NCI-H2227 (cell line): ENCODE results near the gene TMEM100.
A peak's percentile ranks its signal among the peaks of the same experiment; 100 is the strongest.

ENCODE experiments used
- DNase-seq: peaks from one replicate; lab custom pipeline; 2025; ENCODE audit not compliant: unreplicated experiment; lab: John Stamatoyannopoulos, UW

Gene TMEM100, protein sequence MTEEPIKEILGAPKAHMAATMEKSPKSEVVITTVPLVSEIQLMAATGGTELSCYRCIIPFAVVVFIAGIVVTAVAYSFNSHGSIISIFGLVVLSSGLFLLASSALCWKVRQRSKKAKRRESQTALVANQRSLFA

DNA sequence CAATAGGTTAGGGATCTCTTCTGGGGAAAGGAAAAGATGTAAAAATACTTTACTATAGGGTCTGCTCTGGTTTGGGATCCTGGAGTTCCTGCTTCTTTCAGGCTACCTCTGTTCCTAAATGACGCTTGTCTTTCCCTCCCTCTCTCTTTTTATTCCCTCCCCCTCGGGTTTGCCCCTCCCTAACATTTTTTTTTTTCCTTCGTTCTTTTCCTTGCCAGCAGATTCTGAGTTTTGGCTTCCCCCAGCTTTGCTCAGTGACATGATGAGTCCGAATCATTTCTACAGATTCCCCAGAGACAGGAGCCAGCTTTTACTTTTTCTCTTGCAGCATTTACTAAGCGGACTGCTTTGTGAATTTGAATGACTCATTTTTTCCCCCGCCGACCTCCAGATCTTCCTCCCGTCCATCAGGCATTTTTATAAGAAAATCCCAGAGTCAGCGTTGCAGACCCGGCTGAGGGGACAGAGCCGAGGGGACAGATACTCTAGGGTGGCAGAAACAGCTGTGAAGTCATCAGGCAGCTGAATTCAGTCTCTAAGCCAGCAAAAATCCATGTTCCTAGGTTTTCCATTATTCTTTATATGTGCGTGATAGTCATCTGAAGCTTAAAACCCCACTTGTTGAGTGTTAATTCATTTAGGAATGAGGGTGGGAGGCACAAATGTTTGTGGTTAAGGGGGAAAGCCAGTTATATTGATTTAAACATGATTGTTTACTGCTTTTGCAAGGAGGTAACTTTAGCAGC lies at the start of gene TMEM100:
Gene TMEM100 (minus strand): TSS at position 123 of the 746 bp plus-strand sequence. CDS start 1,794 bp downstream, outside the sequence.
- DNase-seq, result peak; percentile 49

DNA sequence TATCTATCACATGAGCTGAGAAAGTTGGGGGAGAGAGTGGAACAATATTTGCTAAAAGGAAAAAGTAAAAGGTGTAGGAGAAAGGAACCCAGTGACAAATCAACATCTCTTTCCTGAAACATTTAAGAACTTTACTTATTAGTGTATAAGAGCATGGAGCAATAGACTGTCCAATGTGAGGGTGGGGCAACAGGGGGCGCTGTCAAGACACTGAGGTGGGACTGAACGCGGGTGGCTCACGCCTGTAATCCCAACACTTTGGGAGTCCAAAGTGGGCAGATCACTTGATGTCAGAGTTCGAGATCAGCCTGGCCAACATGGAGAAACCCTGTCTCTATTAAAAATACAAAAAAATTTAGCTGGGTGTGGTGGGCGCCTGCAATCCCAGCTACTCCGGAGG lies 49.4 kb upstream of the TMEM100 start:
- no peak for DNase-seq

DNA sequence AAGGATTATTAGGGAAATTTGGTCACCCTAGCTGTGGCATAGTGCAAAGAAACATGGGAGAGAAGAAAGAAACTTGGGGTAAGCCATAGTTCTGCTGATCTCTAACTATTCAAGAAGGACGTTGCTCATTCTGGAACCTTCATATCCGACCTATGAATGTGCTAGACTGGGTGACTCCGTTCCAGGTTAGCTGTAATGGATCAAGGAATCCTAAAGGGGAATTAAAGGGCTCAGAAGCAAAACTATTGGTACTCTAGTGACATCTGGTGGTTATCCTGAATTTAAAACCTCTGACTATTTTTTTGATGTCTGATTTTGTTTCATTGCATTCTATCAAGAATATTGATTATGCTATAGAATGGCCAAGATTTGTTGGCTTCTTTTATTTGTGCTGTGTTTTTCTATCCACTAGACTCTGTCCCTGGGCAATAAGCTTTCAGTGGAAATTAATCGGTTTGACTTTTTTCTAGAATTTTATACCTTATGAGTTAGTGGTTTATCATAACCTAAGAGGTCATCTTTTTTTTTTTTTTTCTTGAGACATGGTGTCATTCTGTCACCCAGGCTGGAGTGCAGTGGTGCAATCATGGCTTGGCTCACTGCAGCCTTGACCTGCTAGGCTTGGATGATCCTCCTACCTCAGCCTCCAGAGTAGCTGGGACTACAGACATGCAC lies 47.7 kb upstream of the TMEM100 start:
- peak; percentile 60 for DNase-seq

DNA sequence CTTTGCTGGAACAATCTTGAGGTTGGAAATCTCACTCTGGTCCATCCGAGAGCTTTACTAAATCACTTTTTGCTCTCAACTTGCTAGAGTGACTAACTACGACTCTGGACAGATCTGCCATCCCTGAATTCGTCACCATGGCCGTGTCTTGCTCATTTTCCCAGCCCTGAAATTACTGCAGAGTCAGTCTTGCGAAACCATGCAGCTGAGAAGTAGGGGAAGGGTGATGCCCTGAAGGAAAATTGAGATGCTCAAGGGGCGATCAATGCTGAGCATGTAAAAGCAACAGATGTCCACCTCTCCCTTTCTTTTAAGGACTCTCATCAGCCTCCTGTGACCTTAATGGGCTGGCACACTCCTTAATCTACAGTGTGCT lies 46.9 kb upstream of the TMEM100 start:
- no peak for DNase-seq

DNA sequence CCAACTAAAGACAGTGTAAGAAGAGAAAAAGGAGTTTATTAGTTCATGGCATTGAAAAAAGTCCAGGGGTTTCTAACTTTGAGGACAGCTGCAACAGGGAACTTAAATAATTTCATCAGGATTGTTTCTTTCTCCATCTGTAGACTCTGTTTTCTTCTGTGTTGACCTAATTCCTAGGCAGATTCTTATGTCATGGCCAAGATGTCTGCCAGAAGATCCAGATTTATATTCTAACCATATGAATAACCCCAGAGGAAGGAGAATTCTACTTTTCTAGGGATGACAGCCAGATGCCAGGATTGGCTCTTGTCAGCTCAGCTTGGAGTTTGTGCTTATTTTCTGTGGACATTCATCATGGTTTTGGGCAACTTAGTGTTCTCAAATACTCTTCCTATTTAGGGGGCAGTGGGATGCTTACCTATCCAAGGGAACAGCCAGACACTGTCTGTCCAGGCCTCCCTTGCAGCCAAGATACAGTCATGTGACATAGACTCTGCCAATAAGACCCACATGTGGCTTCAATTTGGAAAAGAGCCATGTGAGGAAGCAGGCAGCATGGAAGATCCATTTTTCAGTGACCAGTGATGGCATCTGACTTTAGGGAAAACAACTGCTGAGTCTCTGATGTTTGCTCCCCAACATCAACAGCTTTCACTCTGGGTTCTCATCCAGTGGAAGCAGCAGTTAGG lies 46.4 kb upstream of the TMEM100 start:
- DNase-seq, result no peak

DNA sequence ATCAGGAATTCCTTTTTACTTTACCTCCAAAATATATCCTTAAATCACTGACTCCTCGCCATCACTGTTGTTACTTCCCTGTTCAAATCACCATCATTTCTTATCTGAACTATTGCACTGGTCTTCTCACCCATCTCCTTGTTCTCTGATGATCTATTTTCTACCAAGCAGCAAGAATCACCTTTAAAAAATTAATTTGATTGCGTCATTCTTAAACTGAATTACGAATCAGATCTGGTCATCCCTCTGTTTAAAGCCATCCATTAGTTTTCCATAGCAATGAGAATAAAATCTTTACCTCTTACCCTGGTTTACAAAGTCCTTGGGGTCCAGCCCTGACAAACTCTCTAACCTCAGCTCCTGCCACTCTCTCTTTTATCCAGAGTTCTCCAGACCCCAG lies 42.8 kb upstream of the TMEM100 start:
- no peak for DNase-seq

DNA sequence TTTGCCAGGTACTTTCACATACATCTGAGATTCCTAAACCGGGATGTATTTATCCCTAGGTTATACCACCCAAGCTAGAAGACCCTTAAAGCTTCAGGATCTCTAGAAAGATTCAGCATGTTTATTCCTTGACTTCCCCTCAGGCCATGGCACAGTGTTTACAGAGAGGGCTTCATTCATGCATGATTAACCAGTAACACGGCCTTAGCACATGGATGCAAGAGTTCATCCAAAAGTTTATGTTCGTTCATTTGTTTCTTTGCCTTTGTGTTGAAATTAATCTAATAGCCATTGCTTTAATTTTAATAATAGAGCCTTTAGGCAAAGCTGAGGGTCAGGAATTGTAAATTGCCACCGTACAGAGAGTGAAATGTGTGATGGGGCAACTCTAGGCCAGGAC lies 41.9 kb upstream of the TMEM100 start:
- no peak for DNase-seq

DNA sequence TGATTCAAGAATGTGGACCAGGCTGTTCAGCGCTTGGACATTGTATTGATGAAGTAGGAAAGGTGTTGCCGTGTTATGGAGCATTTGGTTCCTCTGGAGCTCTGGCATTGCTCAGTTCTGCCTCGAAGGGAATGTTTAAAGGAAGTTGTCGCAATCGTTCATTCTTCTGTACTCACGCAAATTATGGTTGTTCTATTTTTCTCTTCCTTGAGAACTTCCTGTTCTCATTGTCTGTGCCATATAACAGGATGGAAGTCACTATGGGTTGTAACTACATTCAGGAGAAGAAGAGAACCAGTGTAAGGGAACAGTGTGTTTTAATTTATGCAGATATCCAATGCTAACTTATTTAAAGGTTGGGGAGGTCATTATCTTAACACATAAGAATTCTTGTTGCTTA lies 41.2 kb upstream of the TMEM100 start:
- DNase-seq, result no peak

DNA sequence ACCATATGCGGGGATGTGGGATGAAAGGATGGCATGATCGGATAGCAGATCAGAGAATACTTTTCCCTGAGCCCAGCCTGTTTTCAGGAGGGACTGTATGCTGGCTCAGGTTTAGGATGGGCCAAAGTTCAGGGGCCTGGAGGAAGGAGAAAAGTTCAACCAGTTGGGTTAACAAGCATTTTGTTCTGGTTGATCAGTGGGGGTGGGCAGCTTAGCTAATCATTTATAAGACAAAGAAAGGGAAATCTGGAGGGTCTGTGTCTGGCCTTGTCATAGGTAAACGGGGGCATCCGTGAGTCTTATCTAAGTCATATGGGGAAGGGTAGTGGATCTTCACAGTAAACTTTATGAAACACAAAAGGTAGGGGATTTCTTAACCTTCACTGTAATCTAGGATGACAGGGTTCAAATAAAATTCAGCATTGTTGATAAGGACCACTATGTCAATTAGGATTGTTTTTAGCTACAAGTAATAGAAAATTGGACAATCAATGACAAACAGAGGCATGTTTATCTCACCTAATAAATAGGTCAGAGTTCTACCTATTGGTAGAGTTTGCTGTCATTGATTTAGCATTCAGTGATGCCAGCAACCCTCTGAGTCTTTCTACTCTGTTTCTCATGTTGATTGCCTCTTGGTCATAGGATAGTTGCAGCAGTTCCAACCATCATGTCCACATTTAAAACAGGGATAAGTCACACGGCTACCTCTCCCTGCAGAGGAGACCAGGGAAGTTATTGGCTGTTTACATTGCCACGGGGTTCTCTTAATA lies 39.6 kb upstream of the TMEM100 start:
- DNase-seq, result no peak

DNA sequence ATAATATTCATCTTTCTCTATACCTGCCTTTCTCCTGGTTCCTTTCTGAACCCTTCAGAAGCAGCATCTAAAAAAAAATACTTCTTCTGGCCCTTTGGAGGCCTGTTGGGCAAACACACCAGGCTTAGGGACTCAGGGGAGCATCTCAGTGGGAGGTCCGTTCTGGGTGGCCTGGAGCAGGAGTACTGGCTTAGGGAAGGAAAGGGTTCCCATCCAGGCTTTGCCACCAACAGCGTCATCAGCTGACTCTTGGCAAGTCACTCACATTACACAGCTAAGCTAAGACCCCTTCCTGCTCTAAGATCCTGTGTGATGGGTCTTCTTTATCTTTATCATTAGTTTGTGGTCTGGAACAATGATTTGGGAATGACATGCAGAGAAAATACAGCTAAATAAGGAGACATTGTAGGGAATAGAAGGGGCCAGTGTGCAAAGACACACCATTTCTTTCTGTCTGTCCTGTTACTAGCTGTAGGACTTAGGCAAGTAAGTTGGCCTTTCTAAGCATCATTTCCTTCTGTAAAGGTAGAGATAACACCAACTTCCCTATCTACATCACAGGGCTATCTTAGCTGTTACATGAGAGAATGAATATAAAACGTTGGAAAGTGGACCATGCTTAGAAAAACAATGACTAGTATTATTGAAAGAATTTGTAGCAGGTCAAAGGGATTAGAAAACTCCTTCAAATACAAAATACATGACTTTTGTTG lies 38.1 kb upstream of the TMEM100 start:
- DNase-seq, result no peak

DNA sequence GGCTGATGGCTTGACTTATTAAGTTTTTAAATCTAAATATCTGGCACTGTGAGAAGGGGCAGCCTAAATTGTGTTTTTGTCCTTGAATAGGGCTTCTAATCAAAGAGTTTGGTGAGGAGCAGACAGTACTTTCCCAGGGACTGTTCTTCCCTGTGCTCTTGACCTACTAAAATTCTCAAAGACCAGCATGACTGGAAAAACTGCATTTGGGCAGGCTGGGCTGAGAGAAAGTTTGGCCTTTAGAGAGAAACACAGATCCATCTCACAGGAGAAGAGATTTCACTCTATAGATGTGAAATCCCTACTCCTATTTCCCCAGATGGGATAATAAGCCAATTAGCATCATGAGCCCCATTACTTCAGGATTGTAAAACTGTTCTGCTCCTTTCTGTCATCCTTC lies 35.5 kb upstream of the TMEM100 start:
- no peak for DNase-seq

DNA sequence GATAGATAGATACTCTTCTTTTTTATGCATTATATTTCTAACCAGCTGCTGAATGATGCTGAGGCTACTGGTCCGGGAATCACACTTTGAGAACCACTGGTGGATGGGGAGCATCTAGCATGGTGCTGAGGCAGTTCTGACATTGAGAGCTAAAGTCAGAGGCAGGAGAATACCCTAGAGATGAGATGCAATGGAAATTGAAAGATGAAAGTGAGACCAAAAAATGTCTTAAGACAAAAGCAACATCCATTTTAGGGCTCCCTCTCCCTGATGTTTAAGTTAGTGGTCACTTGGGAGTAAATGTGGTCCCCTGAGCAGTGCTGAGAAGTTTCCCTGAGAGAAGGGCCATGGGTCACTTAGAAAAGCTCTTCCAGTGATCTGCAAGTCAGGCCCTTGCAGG lies 35.0 kb upstream of the TMEM100 start:
- DNase-seq, result no peak

DNA sequence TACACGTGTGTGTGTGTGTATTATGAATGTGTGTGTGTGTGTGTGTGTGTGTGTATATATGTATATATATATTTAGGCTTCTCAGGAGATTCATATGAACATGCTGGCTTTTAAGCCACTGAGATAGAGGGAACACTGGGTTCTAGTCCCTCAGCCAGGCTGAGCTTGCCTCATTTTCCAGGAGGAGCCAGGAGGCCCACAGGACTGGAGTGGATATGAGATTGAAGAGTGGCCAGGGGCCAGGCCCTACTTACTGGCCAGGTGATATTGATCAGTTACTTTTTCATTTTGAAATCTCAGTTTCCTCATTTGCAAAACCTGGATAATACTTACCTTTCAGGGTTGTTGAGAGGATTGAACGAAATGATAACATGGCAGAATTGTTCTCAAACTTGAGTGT lies 34.0 kb upstream of the TMEM100 start:
- no peak for DNase-seq

DNA sequence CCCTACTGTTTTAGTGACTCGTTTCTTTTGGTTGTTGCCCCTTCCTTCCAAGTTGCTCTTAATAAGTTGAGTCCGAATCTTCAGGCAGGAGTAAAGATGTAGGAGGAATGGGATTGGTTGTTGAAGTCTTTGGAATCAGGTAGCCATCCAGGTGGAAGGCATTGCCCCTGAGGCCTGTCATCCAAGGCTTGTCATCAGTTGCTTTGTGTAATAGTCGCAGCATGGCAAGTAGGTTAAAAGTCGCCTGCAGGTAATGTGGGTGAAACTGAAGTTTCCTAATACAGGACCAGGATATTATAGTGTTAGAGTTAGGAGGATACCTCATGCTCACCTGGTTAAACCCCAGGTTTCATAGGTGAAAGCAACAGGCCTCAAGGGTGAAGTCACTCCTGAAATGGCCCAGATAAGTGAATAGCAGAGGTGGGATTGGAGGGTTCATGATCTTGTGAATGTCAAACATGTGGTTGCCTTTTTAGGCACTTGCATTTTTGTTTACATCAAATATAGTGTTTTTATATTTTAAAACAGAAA lies 29.1 kb upstream of the TMEM100 start:
- no peak for DNase-seq

DNA sequence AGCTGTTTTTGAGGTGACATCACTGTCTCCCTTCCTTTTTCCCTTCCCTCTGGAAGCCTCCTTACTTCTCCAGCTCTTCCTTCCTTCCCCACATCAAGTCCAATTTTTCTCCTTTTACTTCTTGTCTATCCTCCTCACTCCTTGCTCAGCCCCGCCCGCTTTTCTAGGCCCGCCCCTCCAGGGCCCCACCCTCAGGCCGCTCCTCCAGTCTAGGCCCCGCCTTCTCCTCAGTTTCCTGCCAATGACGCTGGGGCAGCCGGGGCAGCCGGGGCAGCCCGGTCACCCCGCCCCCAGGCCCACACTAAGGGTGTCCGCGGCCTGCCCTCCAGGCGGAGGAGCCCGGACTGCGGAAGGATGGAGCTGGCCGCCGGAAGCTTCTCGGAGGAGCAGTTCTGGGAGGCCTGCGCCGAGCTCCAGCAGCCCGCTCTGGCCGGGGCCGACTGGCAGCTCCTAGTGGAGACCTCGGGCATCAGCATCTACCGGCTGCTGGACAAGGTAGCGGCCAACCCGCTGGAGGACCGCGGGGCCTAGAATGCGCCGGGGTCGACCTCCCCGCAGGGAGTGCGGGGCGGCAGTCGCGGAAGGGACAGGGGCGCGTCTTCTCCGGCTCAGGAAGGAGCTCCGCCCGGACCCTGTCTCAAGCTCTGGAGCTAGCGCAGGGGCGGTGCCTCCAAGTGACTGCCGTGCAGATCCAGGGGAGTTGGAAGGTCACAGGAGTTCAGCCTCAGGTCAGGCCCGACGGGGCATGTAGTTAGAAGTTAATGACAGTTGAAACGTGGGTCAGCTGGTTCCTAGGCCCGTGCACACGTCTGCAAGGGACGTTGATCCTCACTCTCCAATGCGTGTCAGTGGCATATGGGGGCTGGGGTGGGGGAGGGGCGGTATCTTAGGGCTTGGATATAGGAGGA lies 28.3 kb upstream of the TMEM100 start, which contains the start of gene PCTP:
Gene PCTP (plus strand): TSS at position 302 of the 908 bp plus-strand sequence. CDS start 53 bp downstream, at position 355.
- DNase-seq, result peak; percentile 87

DNA sequence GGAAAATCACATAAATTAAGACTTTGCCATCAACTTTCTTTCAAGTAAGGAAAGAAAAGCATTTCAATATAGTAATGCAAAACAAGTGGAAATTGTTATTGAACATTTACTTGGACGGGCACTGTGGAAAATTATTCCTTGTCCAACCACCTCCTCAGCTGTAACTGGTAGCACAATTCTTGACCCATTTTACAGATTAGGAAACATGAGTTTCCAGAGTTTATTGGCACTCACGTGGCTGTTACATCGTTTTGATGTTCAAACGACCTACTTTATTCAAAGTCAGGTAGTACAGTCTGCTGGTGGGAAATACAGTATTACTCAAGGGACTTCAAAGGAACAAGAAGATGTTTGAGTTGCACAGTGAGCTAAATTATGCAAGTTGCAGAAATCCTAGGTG lies 27.3 kb upstream of the TMEM100 start:
- DNase-seq, result no peak

DNA sequence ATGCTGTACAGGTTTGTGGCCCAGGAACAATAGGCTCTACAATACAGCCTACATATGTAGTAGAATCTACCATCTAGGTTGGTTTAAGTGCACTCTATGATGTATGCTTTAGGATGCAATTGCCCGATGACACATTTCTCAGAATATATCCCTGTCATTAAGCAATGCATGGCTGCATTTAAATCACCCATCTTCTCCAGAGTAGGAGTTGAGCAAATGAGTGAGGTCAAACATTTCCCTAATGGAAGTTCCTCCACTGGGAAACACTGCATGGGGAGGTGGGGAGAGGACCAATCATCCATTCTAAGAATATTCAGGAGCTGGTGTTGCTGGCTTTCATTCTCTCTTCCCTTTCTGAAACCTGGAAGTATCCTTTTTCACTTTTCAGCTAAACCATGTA lies 26.2 kb upstream of the TMEM100 start:
- DNase-seq, result no peak

DNA sequence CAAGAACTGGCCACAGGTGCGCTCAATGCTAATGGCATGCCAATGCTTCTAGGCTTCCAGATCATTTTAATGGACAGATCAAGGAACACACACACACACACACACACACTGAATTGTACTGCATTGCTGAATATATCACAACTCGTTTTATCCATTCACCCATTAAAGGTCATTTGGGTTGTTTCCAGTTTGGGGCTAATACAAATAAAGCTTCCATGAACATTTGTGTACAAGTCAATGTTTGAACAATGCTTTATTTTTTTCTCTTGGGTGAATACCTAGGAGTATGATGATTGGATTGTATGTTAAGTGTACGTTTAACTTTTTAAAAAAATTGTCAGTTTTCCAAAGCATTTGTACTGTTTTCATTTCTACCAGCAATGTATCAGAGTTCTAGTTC lies 24.5 kb upstream of the TMEM100 start:
- no peak for DNase-seq

DNA sequence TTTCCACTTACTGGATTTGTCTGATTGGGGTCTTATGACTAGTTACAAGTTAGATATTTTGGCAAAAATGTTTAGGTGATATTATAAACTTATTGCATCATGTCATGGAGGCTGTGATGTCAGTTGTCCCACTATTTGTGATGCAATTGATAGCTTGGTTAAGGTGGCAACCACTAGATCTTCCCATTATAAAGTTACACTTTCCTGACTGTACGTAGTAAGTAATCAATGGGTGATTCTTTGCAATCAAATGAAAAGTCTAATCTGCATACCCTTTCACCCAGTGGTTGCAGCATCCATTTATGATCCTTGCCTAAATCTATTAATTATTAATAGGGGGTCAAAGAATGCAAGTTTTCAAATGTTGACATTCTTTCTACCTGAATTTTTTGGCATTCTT lies 23.8 kb upstream of the TMEM100 start:
- no peak for DNase-seq
